GM19351 (cell line): ENCODE results near the gene EFNA3.
"Not testable (repeated sequence)": the region's sequence is repeated elsewhere in the genome, so short reads cannot be mapped to it uniquely, and the experiment has no call there.

Experiments
- ATAC-seq: cut with Tn5 transposase; IDR thresholded peaks from one replicate; pipeline ENCODE4 v1.9.1; 2021; ENCODE audit warnings: mild to moderate bottlenecking, moderate library complexity; ENCODE audit not compliant: unreplicated experiment

Gene EFNA3

GRCh38 chr1:155107309-155108264, 28.9 kb downstream of the EFNA3 start:
- ATAC-seq: no peak

GRCh38 chr1:155108296-155108695, 29.7 kb downstream of the EFNA3 start:
- no peak for ATAC-seq

- ATAC-seq: no peak
Observed at GRCh38 chr1:155110381-155110780, 31.7 kb downstream of the EFNA3 start.

GRCh38 chr1:155110826-155111225, 32.2 kb downstream of the EFNA3 start:
- ATAC-seq: no peak

GRCh38 chr1:155113450-155113980, 34.9 kb downstream of the EFNA3 start:
- no peak for ATAC-seq

GRCh38 chr1:155116113-155116764, 37.6 kb downstream of the EFNA3 start:
- ATAC-seq: no peak

GRCh38 chr1:155117610-155118009, 39.0 kb downstream of the EFNA3 start:
- ATAC-seq: no peak

- ATAC-seq: not testable (repeated sequence)
Observed at GRCh38 chr1:155118090-155118489, 39.5 kb downstream of the EFNA3 start.

GRCh38 chr1:155120253-155120652, 41.6 kb downstream of the EFNA3 start:
- no peak for ATAC-seq

- no peak for ATAC-seq
Observed at GRCh38 chr1:155121249-155121648, 42.6 kb downstream of the EFNA3 start.

GRCh38 chr1:155122308-155122707, 43.7 kb downstream of the EFNA3 start:
- no peak for ATAC-seq

- ATAC-seq: no peak
Observed at GRCh38 chr1:155123801-155124200, 45.2 kb downstream of the EFNA3 start.

- ATAC-seq: no peak
Observed at GRCh38 chr1:155124503-155125463, 46.1 kb downstream of the EFNA3 start.

GRCh38 chr1:155125511-155125945, 46.9 kb downstream of the EFNA3 start:
- ATAC-seq: no peak

GRCh38 chr1:155125946-155126555, 47.4 kb downstream of the EFNA3 start:
- ATAC-seq: no peak

- ATAC-seq: no peak
Observed at GRCh38 chr1:155126556-155127104, 48.0 kb downstream of the EFNA3 start.

- ATAC-seq: no peak
Observed at GRCh38 chr1:155127105-155127966, 48.7 kb downstream of the EFNA3 start, which contains the start of gene EFNA1. TSS of gene EFNA1 (plus strand) at chr1:155127876. CDS start at chr1:155127978, 102 bp downstream.

GRCh38 chr1:155127967-155128754, 49.5 kb downstream of the EFNA3 start:
- no peak for ATAC-seq
